K562 (cell line): ENCODE measurements around the gene MEF2B. TPM values are rescaled to one million over a fixed set of nuclear protein-coding genes. Genes with fewer than 3 reads are reported as not detected.

Experiments
- BACH1 ChIP-seq: fragments of 200-800 bp; sonication (Bioruptor generic); IDR thresholded peaks from 2 replicates; pipeline ENCODE4 v1.6.1; 2016; ENCODE audit warnings: missing genetic modification characterization, missing compliant biosample characterization
- CHD2 ChIP-seq: IDR thresholded peaks from 2 replicates; pipeline ENCODE4 v1.6.1; 2011; ENCODE audit warnings: low read depth, low read length
- CXXC5 ChIP-seq: fragments of 250-450 bp; sonication (Bioruptor Pico); IDR thresholded peaks from 2 replicates; pipeline ENCODE4 v1.8.0; 2022; ENCODE audit warnings: inconsistent platforms, mild to moderate bottlenecking, moderate library complexity
- DACH1 ChIP-seq: fragments of 450-650 bp; IDR thresholded peaks from 2 replicates; pipeline ENCODE4 v1.6.1; 2018; ENCODE audit not compliant: partially characterized antibody
- HEY1 ChIP-seq: fragments of 250-450 bp; sonication (Bioruptor Pico); IDR thresholded peaks from 2 replicates; pipeline ENCODE4 v1.5.0; 2020; ENCODE audit warnings: mild to moderate bottlenecking, moderate library complexity, borderline replicate concordance
- MED1 ChIP-seq: sonication (generic); formaldehyde crosslinking; IDR thresholded peaks from 2 replicates; pipeline ENCODE4 v1.8.1; 2023; ENCODE audit warnings: missing genetic modification reagents, borderline replicate concordance
- OTX1 ChIP-seq: fragments of 450-650 bp; formaldehyde crosslinking; IDR thresholded peaks from 2 replicates; pipeline ENCODE4 v1.4.0; 2022; ENCODE audit warnings: mild to moderate bottlenecking
- PCBP2 ChIP-seq: fragments of 200-400 bp; formaldehyde crosslinking; IDR thresholded peaks from 2 replicates; pipeline ENCODE4 v1.6.1; 2018; ENCODE audit warnings: low read length, low read depth, mild to moderate bottlenecking, moderate library complexity; ENCODE audit not compliant: poor library complexity, severe bottlenecking
- RCOR1 ChIP-seq, 2 experiments: IDR thresholded peaks; 2 replicates each; pipeline ENCODE4 v1.6.1; 2012; ENCODE audit warnings: low read depth in 2 of 2, low read length in 2 of 2, borderline replicate concordance in 1 of 2, improper control_type of control experiment in 1 of 2
- SIN3A ChIP-seq, 2 experiments: fragments of 150-350 bp in 1 of 2; IDR thresholded peaks; 2 replicates each; pipeline ENCODE4 v1.6.1; 2011 to 2016; ENCODE audit warnings: borderline replicate concordance in 2 of 2, low read depth in 2 of 2, low read length in 2 of 2, mild to moderate bottlenecking in 2 of 2, moderate library complexity in 2 of 2; ENCODE audit not compliant: control insufficient read depth in 1 of 2
- SIN3B ChIP-seq: fragments of 450-650 bp; IDR thresholded peaks from 2 replicates; pipeline ENCODE4 v1.6.1; 2017; ENCODE audit warnings: low read depth, mild to moderate bottlenecking, moderate library complexity
- SMAD4 ChIP-seq: fragments of 250-450 bp; sonication (Bioruptor Pico); conservative IDR thresholded peaks from 2 replicates; pipeline ENCODE4 v1.8.0; 2021; ENCODE audit warnings: inconsistent platforms, mild to moderate bottlenecking, moderate library complexity
- THRA ChIP-seq: fragments of 450-650 bp; IDR thresholded peaks from 2 replicates; pipeline ENCODE4 v1.6.1; 2017; ENCODE audit warnings: mild to moderate bottlenecking, moderate library complexity
- ZEB2 ChIP-seq: fragments of 450-650 bp; IDR thresholded peaks from 2 replicates; pipeline ENCODE4 v1.6.1; 2016
- ZNF79 ChIP-seq: fragments of 250-450 bp; sonication (Bioruptor Pico); IDR thresholded peaks from 2 replicates; pipeline ENCODE4 v1.4.0; 2020; ENCODE audit warnings: low read depth, mild to moderate bottlenecking, moderate library complexity
- polyA plus RNA-seq, 8 experiments: library from polyadenylated mRNA; depleted of rRNA in 4 of 8; stranded (reverse) in 5 of 8; unstranded in 3 of 8; fragments of >200 nt; fragmentation: Nextera tagmentation in 2 of 8; fragmentation: Illumina TruSeq in 1 of 8; extraction: Ambion mirVana in 2 of 8; extraction: Trizol in 1 of 8; gene quantifications; 2 replicates each; pipeline versions ENCODE4 v1.2.1 to v1.2.3, GENCODE V29; 2011 to 2014; ENCODE audit warnings: inconsistent platforms in 1 of 8, missing spikeins in 1 of 8
- total RNA-seq, 7 experiments: library from RNA; depleted of rRNA in 6 of 7; stranded (reverse); fragments of >200 nt in 6 of 7; fragmentation: Illumina TruSeq in 2 of 7; extraction: Trizol in 2 of 7; gene quantifications; 2 replicates each; pipeline versions ENCODE4 v1.2.1 to v1.2.3, GENCODE V29; 2011 to 2021; ENCODE audit warnings: low replicate concordance in 1 of 7
- TF ChIP-seq, protein P1 (sequence below): fragments of 450-650 bp; IDR thresholded peaks from 2 replicates; pipeline ENCODE4 v1.6.1; 2017; ENCODE audit warnings: antibody characterized with exemption, mild to moderate bottlenecking
- TF ChIP-seq, protein P2 (sequence below): sonication (generic); formaldehyde crosslinking; IDR thresholded peaks from 2 replicates; pipeline ENCODE4 v1.9.0; 2022; ENCODE audit warnings: mild to moderate bottlenecking, missing genetic modification reagents

MEF2B gene
- total and polyA plus RNA-seq, 9 of the 15 experiments (the other 6 are each of a cell fraction or from before 2014, with no cell fraction given): 0.14 to 1.9 (median 0.71) TPM; not detected in 3

GRCh38 chr19:19171821-19172532, 1.9 kb upstream of the MEF2B start (continued):
- TF ChIP-seq, protein P1, sequence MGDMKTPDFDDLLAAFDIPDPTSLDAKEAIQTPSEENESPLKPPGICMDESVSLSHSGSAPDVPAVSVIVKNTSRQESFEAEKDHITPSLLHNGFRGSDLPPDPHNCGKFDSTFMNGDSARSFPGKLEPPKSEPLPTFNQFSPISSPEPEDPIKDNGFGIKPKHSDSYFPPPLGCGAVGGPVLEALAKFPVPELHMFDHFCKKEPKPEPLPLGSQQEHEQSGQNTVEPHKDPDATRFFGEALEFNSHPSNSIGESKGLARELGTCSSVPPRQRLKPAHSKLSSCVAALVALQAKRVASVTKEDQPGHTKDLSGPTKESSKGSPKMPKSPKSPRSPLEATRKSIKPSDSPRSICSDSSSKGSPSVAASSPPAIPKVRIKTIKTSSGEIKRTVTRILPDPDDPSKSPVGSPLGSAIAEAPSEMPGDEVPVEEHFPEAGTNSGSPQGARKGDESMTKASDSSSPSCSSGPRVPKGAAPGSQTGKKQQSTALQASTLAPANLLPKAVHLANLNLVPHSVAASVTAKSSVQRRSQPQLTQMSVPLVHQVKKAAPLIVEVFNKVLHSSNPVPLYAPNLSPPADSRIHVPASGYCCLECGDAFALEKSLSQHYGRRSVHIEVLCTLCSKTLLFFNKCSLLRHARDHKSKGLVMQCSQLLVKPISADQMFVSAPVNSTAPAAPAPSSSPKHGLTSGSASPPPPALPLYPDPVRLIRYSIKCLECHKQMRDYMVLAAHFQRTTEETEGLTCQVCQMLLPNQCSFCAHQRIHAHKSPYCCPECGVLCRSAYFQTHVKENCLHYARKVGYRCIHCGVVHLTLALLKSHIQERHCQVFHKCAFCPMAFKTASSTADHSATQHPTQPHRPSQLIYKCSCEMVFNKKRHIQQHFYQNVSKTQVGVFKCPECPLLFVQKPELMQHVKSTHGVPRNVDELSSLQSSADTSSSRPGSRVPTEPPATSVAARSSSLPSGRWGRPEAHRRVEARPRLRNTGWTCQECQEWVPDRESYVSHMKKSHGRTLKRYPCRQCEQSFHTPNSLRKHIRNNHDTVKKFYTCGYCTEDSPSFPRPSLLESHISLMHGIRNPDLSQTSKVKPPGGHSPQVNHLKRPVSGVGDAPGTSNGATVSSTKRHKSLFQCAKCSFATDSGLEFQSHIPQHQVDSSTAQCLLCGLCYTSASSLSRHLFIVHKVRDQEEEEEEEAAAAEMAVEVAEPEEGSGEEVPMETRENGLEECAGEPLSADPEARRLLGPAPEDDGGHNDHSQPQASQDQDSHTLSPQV: no peak
- TF ChIP-seq PCBP2: no peak
- no peak for TF ChIP-seq MED1 (CRISPR knock-in tag)
- TF ChIP-seq THRA: no peak
- no peak for TF ChIP-seq ZEB2
- no peak for TF ChIP-seq SIN3A (IDR thresholded peaks at IDR 0.05; ENCODE audit: borderline replicate concordance in 2 of 2, control insufficient read depth in 1 of 2, low read depth in 2 of 2, low read length in 2 of 2)
- TF ChIP-seq ZNF79 (CRISPR knock-in tag): no peak
- no peak for TF ChIP-seq CHD2
- TF ChIP-seq, protein P2, sequence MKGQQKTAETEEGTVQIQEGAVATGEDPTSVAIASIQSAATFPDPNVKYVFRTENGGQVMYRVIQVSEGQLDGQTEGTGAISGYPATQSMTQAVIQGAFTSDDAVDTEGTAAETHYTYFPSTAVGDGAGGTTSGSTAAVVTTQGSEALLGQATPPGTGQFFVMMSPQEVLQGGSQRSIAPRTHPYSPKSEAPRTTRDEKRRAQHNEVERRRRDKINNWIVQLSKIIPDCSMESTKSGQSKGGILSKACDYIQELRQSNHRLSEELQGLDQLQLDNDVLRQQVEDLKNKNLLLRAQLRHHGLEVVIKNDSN (CRISPR knock-in tag): no peak
- no peak for TF ChIP-seq DACH1
- no peak for TF ChIP-seq HEY1 (CRISPR knock-in tag)
- TF ChIP-seq SIN3B: no peak
- TF ChIP-seq SMAD4 (CRISPR knock-in tag): peak; percentile 67
- TF ChIP-seq CXXC5 (CRISPR knock-in tag): peak; percentile 35
- TF ChIP-seq BACH1 (tag): no peak
- TF ChIP-seq OTX1 (CRISPR knock-in tag): no peak
- TF ChIP-seq RCOR1 (IDR thresholded peaks at IDR 0.05; ENCODE audit: borderline replicate concordance in 1 of 2, low read depth in 2 of 2, low read length in 2 of 2): peak in 1 of 2 experiments; percentile 88; a peak in 2 of 4 replicates
